ENCODE data around the gene TLE6. TPM values are rescaled to one million over a fixed set of nuclear protein-coding genes. Genes with fewer than 3 reads are reported as not detected.
A peak's percentile ranks its signal among the peaks of the same experiment; 100 is the strongest.
"Not testable (repeated sequence)": the region's sequence is repeated elsewhere in the genome, so short reads cannot be mapped to it uniquely, and the experiment has no call there.

The TLE6 gene
- polyA plus RNA-seq, 1 donor from 2014 or later = 5.7 TPM

- no peaks in the 10 kb centered on the region for H3F3A ChIP-seq (ENCODE audit: insufficient read depth, low read length, poor library complexity, severe bottlenecking)
- peak overlapping the region; percentile 64 for H3K4me3 ChIP-seq (ENCODE audit: low read length)
- peak; percentile 41 for TF ChIP-seq EP300 (conservative IDR thresholded peaks at IDR 0.05; ENCODE audit: poor library complexity, severe bottlenecking)
- TF ChIP-seq POLR2AphosphoS5 (IDR thresholded peaks at IDR 0.05) = peak; percentile 86
- TF ChIP-seq MXI1 (conservative IDR thresholded peaks at IDR 0.05; ENCODE audit: poor library complexity, severe bottlenecking) = peak; percentile 32
- no peak for TF ChIP-seq TAF1 (IDR thresholded peaks at IDR 0.05; ENCODE audit: low read depth)
- no peaks in the 10 kb centered on the region for H3K9me3 ChIP-seq (ENCODE audit: low read length)
- no peaks in the 10 kb centered on the region for H3K9me2 ChIP-seq (ENCODE audit: insufficient read depth, low read length)
- peaks cover 64% of the 10 kb centered on the region for H3K27me3 ChIP-seq (ENCODE audit: insufficient read depth, low read depth, low read length)
- H3K36me3 ChIP-seq (ENCODE audit: insufficient read depth, low read length) = no peaks in the 10 kb centered on the region
- H3K79me2 ChIP-seq (replicated peaks; ENCODE audit: insufficient read depth, low read length) = no peaks in the 10 kb centered on the region
- peak overlapping the region; percentile 48 for H3K9ac ChIP-seq (ENCODE audit: low read length)
- H3K27ac ChIP-seq (ENCODE audit: low read length) = peak overlapping the region; percentile 75
- H3K4me2 ChIP-seq (ENCODE audit: low read length) = peak overlapping the region; percentile 55
- H2AFZ ChIP-seq (ENCODE audit: low read depth, low read length) = no peak overlapping the region
- no peaks in the 10 kb centered on the region for H4K20me1 ChIP-seq (ENCODE audit: insufficient read depth)
These were observed 59.0 kb downstream of the TLE6 start for GRCh38 chr19:3036119-3036976.

GRCh38 chr19:3036977-3037544 lies 59.7 kb downstream of the TLE6 start:
- not testable (repeated sequence) for H3K27ac ChIP-seq (ENCODE audit: low read length); H2AFZ ChIP-seq (ENCODE audit: low read depth, low read length); H3K9me3 ChIP-seq (ENCODE audit: low read length); H3K4me3 ChIP-seq (ENCODE audit: low read length); H3K79me2 ChIP-seq (replicated peaks; ENCODE audit: insufficient read depth, low read length); H3K36me3 ChIP-seq (ENCODE audit: insufficient read depth, low read length); H4K20me1 ChIP-seq (ENCODE audit: insufficient read depth); H3F3A ChIP-seq (ENCODE audit: insufficient read depth, low read length, poor library complexity, severe bottlenecking); H3K9ac ChIP-seq (ENCODE audit: low read length); H3K4me2 ChIP-seq (ENCODE audit: low read length); H3K9me2 ChIP-seq (ENCODE audit: insufficient read depth, low read length)
- H3K27me3 ChIP-seq (ENCODE audit: insufficient read depth, low read depth, low read length) = peaks cover 64% of the 10 kb centered on the region

DNA sequence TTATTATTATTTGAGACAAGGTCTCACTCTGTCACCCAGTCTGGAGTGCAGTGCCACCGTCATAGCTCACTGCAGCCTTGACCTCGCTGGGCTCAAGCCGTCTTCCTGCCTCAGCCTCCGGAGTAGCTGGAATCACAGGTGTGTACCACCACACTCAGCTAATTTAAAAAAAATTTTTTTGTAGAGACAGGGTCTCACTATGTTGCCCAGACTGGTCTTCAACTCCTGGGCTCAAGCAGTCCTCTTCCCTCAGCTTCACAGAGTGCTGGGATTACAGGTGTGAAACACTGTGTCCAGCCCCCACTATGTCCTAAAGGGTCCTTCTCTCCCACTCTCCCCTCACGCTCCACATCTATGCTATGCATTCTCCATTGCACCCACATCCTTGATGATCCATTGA lies 60.9 kb downstream of the TLE6 start:
- Histone ChIP-seq H3K27me3 (ENCODE audit: insufficient read depth, low read depth, low read length) (peaks cover 66% of the 10 kb centered on the region), H3K9ac (ENCODE audit: low read length) (no peak overlapping the region), H3K9me3 (ENCODE audit: low read length) (no peaks in the 10 kb centered on the region), H3K4me3 (ENCODE audit: low read length) (no peak overlapping the region), H3F3A (ENCODE audit: insufficient read depth, low read length, poor library complexity, severe bottlenecking) (no peaks in the 10 kb centered on the region), H3K9me2 (ENCODE audit: insufficient read depth, low read length) (no peaks in the 10 kb centered on the region), H3K27ac (ENCODE audit: low read length) (no peak overlapping the region), H3K36me3 (ENCODE audit: insufficient read depth, low read length) (no peaks in the 10 kb centered on the region), H2AFZ (ENCODE audit: low read depth, low read length) (no peak overlapping the region), H3K79me2 (replicated peaks; ENCODE audit: insufficient read depth, low read length) (no peaks in the 10 kb centered on the region), H4K20me1 (ENCODE audit: insufficient read depth) (no peaks in the 10 kb centered on the region), H3K4me2 (ENCODE audit: low read length) (no peak overlapping the region)
- TF ChIP-seq TAF1 (IDR thresholded peaks at IDR 0.05; ENCODE audit: low read depth) (no peak), POLR2AphosphoS5 (IDR thresholded peaks at IDR 0.05) (no peak), SMC3 (conservative IDR thresholded peaks at IDR 0.05; ENCODE audit: poor library complexity) (no peak), CTCF (IDR thresholded peaks at IDR 0.05; ENCODE audit: poor library complexity, severe bottlenecking) (no peak), EP300 (conservative IDR thresholded peaks at IDR 0.05; ENCODE audit: poor library complexity, severe bottlenecking) (no peak), RAD21 (conservative IDR thresholded peaks at IDR 0.05) (no peak)
- TF ChIP-seq, protein P1, sequence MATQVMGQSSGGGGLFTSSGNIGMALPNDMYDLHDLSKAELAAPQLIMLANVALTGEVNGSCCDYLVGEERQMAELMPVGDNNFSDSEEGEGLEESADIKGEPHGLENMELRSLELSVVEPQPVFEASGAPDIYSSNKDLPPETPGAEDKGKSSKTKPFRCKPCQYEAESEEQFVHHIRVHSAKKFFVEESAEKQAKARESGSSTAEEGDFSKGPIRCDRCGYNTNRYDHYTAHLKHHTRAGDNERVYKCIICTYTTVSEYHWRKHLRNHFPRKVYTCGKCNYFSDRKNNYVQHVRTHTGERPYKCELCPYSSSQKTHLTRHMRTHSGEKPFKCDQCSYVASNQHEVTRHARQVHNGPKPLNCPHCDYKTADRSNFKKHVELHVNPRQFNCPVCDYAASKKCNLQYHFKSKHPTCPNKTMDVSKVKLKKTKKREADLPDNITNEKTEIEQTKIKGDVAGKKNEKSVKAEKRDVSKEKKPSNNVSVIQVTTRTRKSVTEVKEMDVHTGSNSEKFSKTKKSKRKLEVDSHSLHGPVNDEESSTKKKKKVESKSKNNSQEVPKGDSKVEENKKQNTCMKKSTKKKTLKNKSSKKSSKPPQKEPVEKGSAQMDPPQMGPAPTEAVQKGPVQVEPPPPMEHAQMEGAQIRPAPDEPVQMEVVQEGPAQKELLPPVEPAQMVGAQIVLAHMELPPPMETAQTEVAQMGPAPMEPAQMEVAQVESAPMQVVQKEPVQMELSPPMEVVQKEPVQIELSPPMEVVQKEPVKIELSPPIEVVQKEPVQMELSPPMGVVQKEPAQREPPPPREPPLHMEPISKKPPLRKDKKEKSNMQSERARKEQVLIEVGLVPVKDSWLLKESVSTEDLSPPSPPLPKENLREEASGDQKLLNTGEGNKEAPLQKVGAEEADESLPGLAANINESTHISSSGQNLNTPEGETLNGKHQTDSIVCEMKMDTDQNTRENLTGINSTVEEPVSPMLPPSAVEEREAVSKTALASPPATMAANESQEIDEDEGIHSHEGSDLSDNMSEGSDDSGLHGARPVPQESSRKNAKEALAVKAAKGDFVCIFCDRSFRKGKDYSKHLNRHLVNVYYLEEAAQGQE (IDR thresholded peaks at IDR 0.05; ENCODE audit: borderline replicate concordance) = no peak
